IMR-90 (cell line): ENCODE measurements around the gene FNBP1. TPM values are rescaled to one million over a fixed set of nuclear protein-coding genes. Genes with fewer than 3 reads are reported as not detected.

Experiments
- ATAC-seq: fragments of 200-7000 bp; cut with Tn5 transposase; 2 replicates; pipeline ENCODE4 v1.9.1; 2020; ENCODE audit warnings: low read depth, mild to moderate bottlenecking, moderate library complexity
- BruUV-seq: library from RNA; stranded (reverse); fragments of 400-500 nt; replicated peaks from 2 replicates; lab custom pipeline; 2021; lab: Mats Ljungman, UMichigan
- CTCF ChIA-PET: fragments of 300-600 bp; formaldehyde crosslinking; extraction: SDS; loops from one replicate; lab custom pipeline; 2021; ENCODE audit warnings: antibody characterized with exemption; lab: Yijun Ruan, JAX
- POLR2A ChIA-PET: fragments of 300-600 bp; sonication (Branson Sonifier 250); formaldehyde crosslinking; loops from one replicate; lab custom pipeline; 2022; ENCODE audit warnings: antibody characterized with exemption; ENCODE audit not compliant: unreplicated experiment; lab: Charles Lee
- DNase-seq: peaks from one replicate; pipeline ENCODE4 v3.0.0; 2013
- H2AFZ ChIP-seq: replicated peaks from 2 replicates; pipeline ENCODE3; 2013; ENCODE audit warnings: low read length, mild to moderate bottlenecking; ENCODE audit not compliant: poor library complexity
- H2AK5ac ChIP-seq: 2 replicates; pipeline ENCODE4 v1.6.1; 2013; ENCODE audit warnings: low read depth, low read length, inconsistent platforms
- H2AK9ac ChIP-seq: replicated peaks from 2 replicates; pipeline ENCODE3; 2013; ENCODE audit warnings: mild to moderate bottlenecking, low read depth, low read length, moderate library complexity; ENCODE audit not compliant: poor library complexity
- H2BK120ac ChIP-seq: 2 replicates; pipeline ENCODE4 v1.6.1; 2013; ENCODE audit warnings: low read depth, low read length, inconsistent platforms
- H2BK15ac ChIP-seq: 3 replicates; pipeline ENCODE4 v1.6.1; 2013; ENCODE audit warnings: low read depth, low read length, inconsistent platforms
- H2BK20ac ChIP-seq: 2 replicates; pipeline ENCODE4 v1.6.1; 2013; ENCODE audit warnings: low read depth, mild to moderate bottlenecking, inconsistent platforms, low read length, moderate library complexity
- H2BK5ac ChIP-seq: 2 replicates; pipeline ENCODE4 v1.6.1; 2013; ENCODE audit warnings: mild to moderate bottlenecking, low read depth, low read length, inconsistent platforms; ENCODE audit not compliant: poor library complexity, severe bottlenecking
- H3K14ac ChIP-seq: replicated peaks from 2 replicates; pipeline ENCODE4 v1.6.1; 2013; ENCODE audit warnings: low read depth, low read length, inconsistent platforms
- H3K18ac ChIP-seq: 2 replicates; pipeline ENCODE4 v1.6.1; 2013; ENCODE audit warnings: low read depth, low read length, control low read depth
- H3K23ac ChIP-seq: 2 replicates; pipeline ENCODE4 v1.6.1; 2013; ENCODE audit warnings: low read depth, low read length, inconsistent platforms
- H3K27ac ChIP-seq: 2 replicates; pipeline ENCODE4 v1.5.1; 2013; ENCODE audit warnings: mild to moderate bottlenecking, control low read depth, low read length; ENCODE audit not compliant: insufficient read depth
- H3K27me3 ChIP-seq: 2 replicates; pipeline ENCODE4 v1.6.1; 2013; ENCODE audit warnings: low read length; ENCODE audit not compliant: control insufficient read depth, insufficient read depth
- H3K36me3 ChIP-seq: 2 replicates; pipeline ENCODE4 v1.6.1; 2013; ENCODE audit warnings: low read length, mixed read lengths; ENCODE audit not compliant: control insufficient read depth, insufficient read depth
- H3K4ac ChIP-seq: 2 replicates; pipeline ENCODE4 v1.6.1; 2013; ENCODE audit warnings: low read depth, low read length, inconsistent platforms
- H3K4me1 ChIP-seq: 2 replicates; pipeline ENCODE4 v1.6.1; 2013; ENCODE audit warnings: low read length, mixed read lengths; ENCODE audit not compliant: control insufficient read depth, insufficient read depth
- H3K4me2 ChIP-seq: 2 replicates; pipeline ENCODE4 v1.6.1; 2013; ENCODE audit warnings: low read depth, mild to moderate bottlenecking, control low read depth, low read length, moderate library complexity
- H3K4me3 ChIP-seq: 2 replicates; pipeline ENCODE4 v1.5.1; 2013; ENCODE audit warnings: low read depth, mild to moderate bottlenecking, control low read depth, low read length, moderate library complexity; ENCODE audit not compliant: insufficient read depth
- H3K56ac ChIP-seq: 2 replicates; pipeline ENCODE4 v1.6.1; 2013; ENCODE audit warnings: low read length, inconsistent platforms; ENCODE audit not compliant: insufficient read depth; ENCODE audit errors: extremely low read depth
- H3K79me1 ChIP-seq, 2 experiments: 2 replicates each; pipeline ENCODE4 v1.6.1; 2013; ENCODE audit warnings: low read length in 2 of 2, inconsistent platforms in 1 of 2, low read depth in 1 of 2
- H3K9ac ChIP-seq: 2 replicates; pipeline ENCODE4 v1.6.1; 2013; ENCODE audit warnings: low read depth, low read length, control low read depth
- H3K9me1 ChIP-seq: 2 replicates; pipeline ENCODE4 v1.6.1; 2013; ENCODE audit warnings: low read length, inconsistent platforms; ENCODE audit not compliant: insufficient read depth
- H3K9me3 ChIP-seq: 2 replicates; pipeline ENCODE4 v1.6.1; 2013; ENCODE audit warnings: low read length; ENCODE audit not compliant: control insufficient read depth, insufficient read depth
- H4K20me1 ChIP-seq: 2 replicates; pipeline ENCODE4 v1.6.1; 2013; ENCODE audit warnings: low read length, inconsistent platforms; ENCODE audit not compliant: insufficient read depth
- H4K5ac ChIP-seq: 2 replicates; pipeline ENCODE4 v1.6.1; 2013; ENCODE audit warnings: mild to moderate bottlenecking, low read depth, low read length, control low read depth
- H4K8ac ChIP-seq, 2 experiments: 2 replicates each; pipeline ENCODE4 v1.6.1; 2013; ENCODE audit warnings: low read depth in 2 of 2, low read length in 2 of 2, control low read depth in 1 of 2, inconsistent platforms in 1 of 2
- H4K91ac ChIP-seq: 2 replicates; pipeline ENCODE4 v1.6.1; 2013; ENCODE audit warnings: low read depth, low read length, inconsistent platforms; ENCODE audit not compliant: insufficient read depth
- BHLHE40 ChIP-seq: fragments of 150-350 bp; IDR thresholded peaks from 2 replicates; pipeline ENCODE4 v1.6.1; 2016; ENCODE audit warnings: mild to moderate bottlenecking, low read depth, low read length
- CHD1 ChIP-seq: IDR thresholded peaks from 2 replicates; pipeline ENCODE4 v1.6.1; 2012; ENCODE audit warnings: low read depth, low read length, improper control_type of control experiment
- ELK1 ChIP-seq: fragments of 150-350 bp; IDR thresholded peaks from 2 replicates; pipeline ENCODE4 v1.6.1; 2016; ENCODE audit warnings: low read depth, mild to moderate bottlenecking, low read length, moderate library complexity, borderline replicate concordance
- FOS ChIP-seq: fragments of 150-350 bp; IDR thresholded peaks from 2 replicates; pipeline ENCODE4 v1.6.1; 2016; ENCODE audit warnings: low read depth, low read length
- MAZ ChIP-seq: IDR thresholded peaks from 2 replicates; pipeline ENCODE4 v1.6.1; 2012; ENCODE audit warnings: low read depth, mild to moderate bottlenecking, low read length, improper control_type of control experiment, moderate library complexity, borderline replicate concordance
- POLR2A ChIP-seq: IDR thresholded peaks from 2 replicates; pipeline ENCODE4 v1.6.1; 2012; ENCODE audit warnings: mild to moderate bottlenecking, low read depth, low read length
- RAD21 ChIP-seq: IDR thresholded peaks from 2 replicates; pipeline ENCODE4 v1.6.1; 2012; ENCODE audit warnings: low read length, improper control_type of control experiment
- RCOR1 ChIP-seq: IDR thresholded peaks from 2 replicates; pipeline ENCODE4 v1.6.1; 2012; ENCODE audit warnings: mild to moderate bottlenecking, low read length, improper control_type of control experiment; ENCODE audit not compliant: insufficient replicate concordance
- SMC3 ChIP-seq: fragments of 150-350 bp; IDR thresholded peaks from 2 replicates; pipeline ENCODE4 v1.6.1; 2016; ENCODE audit warnings: low read depth, mild to moderate bottlenecking, antibody characterized with exemption, low read length, moderate library complexity
- USF2 ChIP-seq: fragments of 150-350 bp; IDR thresholded peaks from 2 replicates; pipeline ENCODE4 v1.6.1; 2017; ENCODE audit warnings: mild to moderate bottlenecking, antibody characterized with exemption, low read length, low read depth
- WGBS, 2 experiments: methylation state at CpG; one replicate each; pipeline versions ENCODE4 v1.1.5 to v1.1.7; 2013; ENCODE audit warnings: missing lambda C conversion rate in 2 of 2; ENCODE audit not compliant: insufficient read length in 1 of 2; ENCODE audit errors: extremely low coverage in 2 of 2; 5-methylcytosine and 5-hydroxymethylcytosine counted together
- dilution Hi-C: fragments of 300-500 bp; cut with HindIII; formaldehyde crosslinking; loops from one replicate; pipeline ENCODE4 v1.14.3; 2018; ENCODE audit warnings: low sequenced_read_pairs; ENCODE audit not compliant: unreplicated experiment
- in situ Hi-C: fragments of 300-500 bp; cut with MboI; formaldehyde crosslinking; loops from 3 replicates; pipeline ENCODE4 v1.14.3; 2019; ENCODE audit warnings: low sequenced_read_pairs, inconsistent platforms, mixed read lengths
- intact Hi-C: fragments of 100-400 bp; cut with micrococcal nuclease; formaldehyde crosslinking; loops from 2 replicates; pipeline ENCODE4 v1.10.0; 2022
- polyA plus RNA-seq, 3 experiments: library from polyadenylated mRNA; depleted of rRNA; stranded (reverse); fragments of >200 nt; gene quantifications; 2 replicates each; pipeline ENCODE4 v1.2.3, GENCODE V29; 2012; ENCODE audit warnings: low replicate concordance in 1 of 3
- total RNA-seq: library from RNA; depleted of rRNA; stranded (reverse); fragments of >200 nt; gene quantifications from 2 replicates; pipeline ENCODE4 v1.2.3, GENCODE V29; 2012
- TF ChIP-seq, protein P1 (sequence below): conservative IDR thresholded peaks from 2 replicates; pipeline ENCODE4 v1.5.1; 2012; ENCODE audit warnings: mild to moderate bottlenecking, low read depth, low read length, improper control_type of control experiment

FNBP1 gene
- total and polyA plus RNA-seq, 2 of the 4 experiments (the other 2 are of a cell fraction): 10.3 to 15.4 TPM

DNA sequence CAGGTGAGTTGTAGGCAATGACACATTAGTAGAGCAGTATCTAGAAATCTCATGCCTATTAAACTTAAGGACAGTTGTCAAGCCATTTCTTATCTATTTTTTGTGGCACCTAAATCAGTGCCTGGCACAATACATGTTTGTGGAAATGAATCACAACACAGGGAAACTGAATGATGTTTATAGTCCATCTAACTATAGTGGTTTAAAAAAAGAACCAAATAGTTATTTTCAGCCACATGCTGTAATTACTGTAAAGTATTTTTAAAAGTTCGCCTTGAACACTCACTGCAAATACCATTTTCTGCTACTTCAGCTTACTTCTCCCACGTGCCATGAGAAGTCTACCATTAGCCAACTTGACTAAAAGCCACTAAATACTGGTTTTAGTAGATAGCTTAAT lies 21.9 kb downstream of the FNBP1 start:
- no peak overlapping the region for H2BK5ac ChIP-seq
- BruUV-seq: no TSS peak
- intact Hi-C loops: no loop called here
- H3K4me2 ChIP-seq: no peak overlapping the region
- no peak overlapping the region for H4K8ac ChIP-seq
- in situ Hi-C loops: no loop called here
- H3K4me1 ChIP-seq: peaks cover 6% of the 10 kb centered on the region
- H2BK15ac ChIP-seq: no peak overlapping the region
- H2BK20ac ChIP-seq: no peak overlapping the region
- DNase-seq (no peak), ATAC-seq (no peak)
- no peak overlapping the region for H2BK120ac ChIP-seq
- no peak overlapping the region for H3K18ac ChIP-seq
- H3K9me1 ChIP-seq: peaks cover 6% of the 10 kb centered on the region
- peaks cover under 1% of the 10 kb centered on the region; the same call in 1 of the 2 replicates for H3K9me3 ChIP-seq
- no CpG with 5 or more reads among the region's 2 CpGs for WGBS, 2 experiments
- no peak overlapping the region for H3K4ac ChIP-seq
- no peak overlapping the region for H2AK9ac ChIP-seq
- H2AK5ac ChIP-seq: no peak overlapping the region
- no peak overlapping the region for H3K9ac ChIP-seq
- peaks cover 19 to 38% of the 10 kb centered on the region in 2 experiments for H3K79me1 ChIP-seq
- no peak overlapping the region for H3K4me3 ChIP-seq
- H2AFZ ChIP-seq: no peak overlapping the region
- H3K36me3 ChIP-seq: no peaks in the 10 kb centered on the region
- no peak overlapping the region for H3K14ac ChIP-seq
- H3K23ac ChIP-seq: no peak overlapping the region
- no peak for TF ChIP-seq POLR2A
- TF ChIP-seq USF2: no peak
- TF ChIP-seq CHD1: no peak
- TF ChIP-seq, protein P1, sequence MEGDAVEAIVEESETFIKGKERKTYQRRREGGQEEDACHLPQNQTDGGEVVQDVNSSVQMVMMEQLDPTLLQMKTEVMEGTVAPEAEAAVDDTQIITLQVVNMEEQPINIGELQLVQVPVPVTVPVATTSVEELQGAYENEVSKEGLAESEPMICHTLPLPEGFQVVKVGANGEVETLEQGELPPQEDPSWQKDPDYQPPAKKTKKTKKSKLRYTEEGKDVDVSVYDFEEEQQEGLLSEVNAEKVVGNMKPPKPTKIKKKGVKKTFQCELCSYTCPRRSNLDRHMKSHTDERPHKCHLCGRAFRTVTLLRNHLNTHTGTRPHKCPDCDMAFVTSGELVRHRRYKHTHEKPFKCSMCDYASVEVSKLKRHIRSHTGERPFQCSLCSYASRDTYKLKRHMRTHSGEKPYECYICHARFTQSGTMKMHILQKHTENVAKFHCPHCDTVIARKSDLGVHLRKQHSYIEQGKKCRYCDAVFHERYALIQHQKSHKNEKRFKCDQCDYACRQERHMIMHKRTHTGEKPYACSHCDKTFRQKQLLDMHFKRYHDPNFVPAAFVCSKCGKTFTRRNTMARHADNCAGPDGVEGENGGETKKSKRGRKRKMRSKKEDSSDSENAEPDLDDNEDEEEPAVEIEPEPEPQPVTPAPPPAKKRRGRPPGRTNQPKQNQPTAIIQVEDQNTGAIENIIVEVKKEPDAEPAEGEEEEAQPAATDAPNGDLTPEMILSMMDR: no peak
- no peak for TF ChIP-seq ELK1
- no peak for TF ChIP-seq MAZ
- TF ChIP-seq RCOR1: no peak
- TF ChIP-seq BHLHE40: no peak
- no peak for TF ChIP-seq RAD21
- no peak for TF ChIP-seq FOS
- no peak for TF ChIP-seq SMC3
- H3K56ac ChIP-seq: no peak overlapping the region
- no peak overlapping the region for H4K91ac ChIP-seq
- no peak overlapping the region for H4K5ac ChIP-seq
- ChIA-PET CTCF (interaction anchor here (1.3 kb wide), 1 partner anchor 10 kb away, joined by 3 read pairs; no protein-coding TSS in a partner anchor), POLR2A (no interaction called here)
- dilution Hi-C loops: no loop called here
- H3K27ac ChIP-seq: no peak overlapping the region
- 0 out of 2 replicates have a peak, but pooled peaks cover 2% of the 10 kb centered on the region for H3K27me3 ChIP-seq
- H4K20me1 ChIP-seq: peaks cover 54% of the 10 kb centered on the region
